Activated CD4-positive, alpha-beta T cell treated with anti-CD3 and anti-CD28 coated beads for 24 hours (primary cell): ENCODE results near the gene FCRL1.

Source experiments
- DNase-seq, 2 donors: peaks; one replicate each; pipeline ENCODE4 v3.0.0-alpha.2; 2020; ENCODE audit warnings: low read depth in 2 of 2

Gene FCRL1

DNA sequence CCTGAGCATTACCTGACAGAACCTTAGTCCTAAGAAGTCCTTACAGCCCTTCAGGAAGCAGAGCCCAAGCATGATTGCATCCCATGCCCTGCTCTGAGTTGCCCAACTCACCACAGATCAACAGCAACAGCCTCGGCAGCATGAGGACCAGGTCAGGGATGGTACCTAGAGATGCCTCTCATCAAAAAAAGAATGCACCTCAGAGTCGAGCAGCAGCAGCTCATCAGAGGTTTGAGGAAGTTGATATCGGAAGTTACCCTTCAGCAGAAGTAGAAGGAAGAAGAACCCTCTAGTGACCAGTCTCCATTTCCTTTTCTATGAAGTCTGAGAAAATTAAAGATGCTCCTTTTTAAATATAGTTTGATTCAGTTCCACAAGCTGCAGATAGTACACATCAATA, at the start of gene FCRL1:
FCRL1 (minus strand) TSS at position 225 of the 400 bp plus-strand sequence; CDS start at position 142, 83 bp downstream.
- DNase-seq = no peak

DNA sequence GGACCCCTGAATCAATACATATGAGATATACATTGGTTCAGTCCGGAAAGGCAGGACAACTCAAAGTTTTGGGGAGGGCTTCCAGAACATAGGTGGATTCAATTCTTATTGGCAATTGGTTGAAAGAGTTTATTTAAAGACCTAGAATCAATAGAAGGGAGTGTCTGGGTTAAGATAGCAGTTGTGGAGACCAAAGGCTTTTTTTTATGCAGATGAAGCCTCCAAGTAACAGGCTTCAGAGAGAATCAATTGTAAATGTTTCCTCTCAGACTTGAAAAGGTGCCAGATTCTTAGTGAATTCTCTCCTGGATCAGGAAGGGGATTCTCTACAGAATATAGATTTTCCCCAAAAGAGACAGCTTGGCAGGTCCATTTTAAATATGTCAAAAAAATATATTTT, 48.7 kb upstream of the FCRL1 start:
- no peak for DNase-seq

DNA sequence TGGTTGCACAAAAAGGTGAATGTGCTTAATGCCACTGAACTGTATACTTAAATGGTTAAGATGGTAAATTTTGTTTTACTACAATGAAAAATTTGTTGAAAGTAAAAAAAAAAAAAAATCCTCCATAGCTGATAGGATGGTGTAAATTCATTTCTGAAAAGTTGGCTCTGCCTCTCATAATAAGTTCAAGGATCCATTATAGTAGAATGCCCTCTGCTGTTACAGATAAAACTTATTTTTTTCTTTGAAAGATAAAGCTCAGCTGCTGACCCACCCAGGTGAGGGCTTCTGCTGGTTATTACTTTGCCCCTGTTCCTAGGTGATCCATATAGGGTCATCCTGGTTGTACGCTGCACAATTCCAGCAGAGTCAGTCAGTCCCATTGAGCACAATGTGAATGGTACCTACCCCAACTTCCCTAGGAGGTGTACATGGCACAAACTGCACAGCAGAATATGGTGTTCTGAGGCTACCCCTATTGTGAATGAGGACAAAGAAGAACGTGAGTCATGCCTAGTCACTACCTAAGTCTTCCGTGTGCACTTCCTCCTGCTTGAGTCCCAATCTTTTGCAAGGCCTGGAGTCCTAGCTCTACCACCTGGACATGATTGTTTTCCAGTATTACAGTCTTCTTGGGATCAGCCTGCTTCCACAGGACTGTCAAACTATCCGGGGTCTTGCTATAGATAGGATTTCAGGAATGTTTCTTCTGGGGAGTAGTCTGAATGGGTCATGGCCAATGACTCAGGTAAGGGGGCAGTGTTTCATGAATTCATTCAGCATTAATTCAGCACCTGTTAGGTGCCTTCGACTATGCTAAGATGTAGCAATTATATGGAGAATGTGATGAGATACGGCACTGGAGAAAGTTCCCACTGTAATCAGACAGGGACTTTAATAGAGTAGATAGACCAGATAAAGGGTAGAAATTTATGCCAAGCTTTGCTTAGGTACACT, 42.5 kb upstream of the FCRL1 start:
- DNase-seq = no peak

- no peak for DNase-seq
These were observed 36.6 kb upstream of the FCRL1 start for GRCh38 chr1:157856538-157856937.

DNA sequence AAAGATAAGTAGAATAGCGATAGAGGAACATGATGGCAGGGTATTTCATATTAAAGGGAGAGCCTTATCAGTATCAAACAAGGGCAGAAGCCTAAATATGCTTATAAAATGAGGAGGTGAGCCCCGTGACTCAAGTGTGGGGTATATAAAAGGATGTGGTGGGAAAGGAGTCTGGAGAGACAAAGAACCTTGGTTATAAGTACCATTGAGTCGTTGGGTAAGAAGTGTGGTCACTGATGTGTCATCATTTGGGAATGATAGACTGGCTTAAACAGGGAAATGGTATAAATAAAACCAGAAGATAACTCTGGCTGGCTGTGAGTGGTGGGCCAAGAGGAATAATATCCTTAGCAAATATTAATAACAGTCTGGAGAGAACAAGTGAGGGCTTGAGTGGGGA, 32.6 kb upstream of the FCRL1 start:
- no peak for DNase-seq

DNA sequence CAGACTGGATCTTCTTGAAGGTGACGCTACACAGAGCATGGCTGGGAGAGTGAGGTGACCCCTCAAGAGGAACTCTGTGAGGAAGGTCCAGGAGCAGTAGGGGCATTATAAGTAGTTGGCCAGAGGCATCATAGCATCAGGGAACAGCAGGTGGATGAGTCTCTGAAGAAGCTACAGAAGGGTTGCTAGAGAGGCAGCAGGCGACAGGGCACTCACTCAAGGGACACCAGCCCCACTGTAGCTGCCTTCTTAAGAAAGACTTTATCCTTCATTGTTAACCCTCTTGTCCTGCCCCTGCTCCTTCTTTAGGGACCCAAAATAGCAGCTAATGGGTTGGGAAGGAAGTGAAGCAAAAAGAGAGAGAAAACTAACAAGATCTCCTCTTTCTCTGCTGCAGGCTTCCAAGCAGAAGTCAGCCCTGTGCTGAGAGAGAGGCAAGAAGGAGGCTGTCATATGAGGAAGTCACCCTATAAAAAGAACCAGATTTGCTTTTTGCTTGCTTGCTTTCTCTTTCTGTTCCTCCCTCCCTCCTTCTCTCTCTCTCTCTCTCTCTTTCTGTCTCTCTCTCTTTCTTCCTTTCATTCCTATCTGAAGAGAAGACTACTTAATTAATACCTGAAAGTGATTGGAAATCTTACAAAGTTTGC, 29.4 kb upstream of the FCRL1 start:
- DNase-seq = no peak

GRCh38 chr1:157844089-157844830, 24.3 kb upstream of the FCRL1 start:
- no peak for DNase-seq

DNA sequence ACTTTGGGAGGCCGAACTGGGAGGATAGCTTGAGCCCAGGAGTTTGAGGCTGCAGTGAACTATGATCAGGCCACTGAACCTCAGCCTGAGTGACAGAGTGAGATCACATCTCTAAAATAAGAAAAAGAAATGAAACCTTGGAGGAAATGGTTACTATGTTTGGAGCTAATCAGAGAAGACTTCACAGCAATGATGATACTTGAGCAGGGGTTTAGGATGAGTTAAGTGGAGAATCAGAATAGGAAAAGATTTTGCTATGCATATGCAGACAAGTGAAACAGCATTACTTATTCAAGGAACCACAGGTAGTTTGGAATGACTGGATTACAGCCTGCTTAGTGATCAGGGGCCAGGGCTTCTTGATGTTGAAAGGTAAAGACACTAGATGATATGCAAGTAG, 23.0 kb upstream of the FCRL1 start:
- no peak for DNase-seq

DNA sequence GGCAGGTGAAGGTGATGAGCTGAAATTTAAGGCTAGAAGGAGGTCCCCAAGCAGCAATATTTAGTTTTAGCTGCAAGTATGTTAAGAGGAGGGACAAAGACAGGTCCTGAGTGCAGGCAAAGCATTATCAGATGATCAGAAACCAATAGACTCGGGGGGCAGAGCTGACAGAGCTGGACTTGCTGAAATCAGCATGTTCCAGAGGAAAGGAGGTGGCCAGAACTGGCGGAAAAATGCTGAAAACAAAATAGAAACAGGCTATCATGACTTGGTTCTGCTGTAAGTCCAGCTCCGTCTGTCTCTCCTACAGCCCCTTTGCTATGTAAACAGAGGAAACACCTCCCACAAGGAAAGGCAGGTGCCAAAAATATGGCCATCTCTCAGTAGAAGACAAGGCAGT, 21.8 kb upstream of the FCRL1 start, which contains the start of gene CD5L:
CD5L (minus strand) TSS at position 101 of the 400 bp plus-strand sequence. CDS start 107 bp downstream, outside the sequence.
- DNase-seq = no peak

DNA sequence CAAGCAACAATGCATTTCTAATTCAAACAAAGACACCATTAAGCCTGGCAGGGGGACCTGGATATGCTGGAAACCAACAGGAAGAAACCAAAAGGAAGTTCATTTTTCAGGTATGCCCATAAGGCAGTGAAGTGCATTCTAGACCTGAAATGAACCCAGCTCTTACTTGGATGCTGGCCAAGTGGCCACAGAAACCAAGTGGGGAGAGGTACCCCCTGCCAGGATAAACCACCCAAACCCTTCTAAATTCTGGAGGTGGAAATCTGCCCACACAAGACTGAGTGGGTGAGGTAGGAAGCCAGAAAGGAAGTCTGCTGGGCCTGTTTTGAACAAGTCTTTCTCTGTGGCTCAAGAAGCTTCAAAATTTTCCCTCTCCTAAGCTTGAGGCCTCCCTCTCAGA, 19.0 kb upstream of the FCRL1 start:
- DNase-seq = no peak

DNA sequence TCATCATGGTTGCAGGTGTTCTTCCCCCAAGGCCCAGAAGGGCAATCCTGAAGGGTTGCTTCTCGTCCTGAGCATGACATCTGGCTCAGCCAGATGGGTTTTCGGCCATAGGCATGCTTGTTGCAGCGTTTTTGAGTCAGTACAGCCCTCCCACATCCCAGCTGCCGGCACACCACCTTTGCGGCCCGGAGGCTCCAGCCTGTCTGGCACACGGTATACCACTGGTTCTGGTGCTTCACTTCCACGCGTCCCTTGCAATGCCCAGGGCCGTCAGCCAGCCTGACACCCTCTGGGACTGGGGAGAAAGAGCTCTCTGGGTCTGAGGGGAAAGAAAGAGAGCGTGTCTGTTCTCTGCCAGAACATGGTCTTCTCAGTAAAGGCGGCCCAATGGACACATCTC, 14.5 kb upstream of the FCRL1 start:
- no peak for DNase-seq

- DNase-seq = no peak
These were observed 13.2 kb upstream of the FCRL1 start for GRCh38 chr1:157833145-157833544.

- no peak for DNase-seq
These were observed 12.2 kb upstream of the FCRL1 start for GRCh38 chr1:157831968-157832626.

- no peak for DNase-seq
These were observed 11.0 kb upstream of the FCRL1 start for GRCh38 chr1:157830887-157831286.

- DNase-seq = no peak
These were observed 9.8 kb upstream of the FCRL1 start for GRCh38 chr1:157829711-157830110.

DNA sequence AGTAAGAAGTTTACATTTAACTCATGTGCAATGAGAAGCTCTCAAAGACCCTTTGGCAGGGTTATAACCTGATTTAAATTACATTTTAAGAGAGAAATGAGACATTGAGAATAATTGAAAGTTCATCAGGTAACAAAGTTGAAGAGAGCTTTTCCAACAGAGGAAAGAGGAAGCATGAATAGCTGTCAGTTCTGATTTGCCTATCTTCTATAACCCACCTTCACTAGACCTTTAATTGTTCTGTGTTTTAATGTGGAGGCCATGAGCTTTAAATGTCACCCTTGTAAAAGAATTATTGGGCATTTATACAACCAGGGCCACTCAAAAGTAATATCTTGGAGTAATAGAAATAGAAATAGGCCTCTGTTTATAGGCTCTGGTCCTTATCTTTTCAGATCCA, 9.3 kb upstream of the FCRL1 start:
- no peak for DNase-seq

DNA sequence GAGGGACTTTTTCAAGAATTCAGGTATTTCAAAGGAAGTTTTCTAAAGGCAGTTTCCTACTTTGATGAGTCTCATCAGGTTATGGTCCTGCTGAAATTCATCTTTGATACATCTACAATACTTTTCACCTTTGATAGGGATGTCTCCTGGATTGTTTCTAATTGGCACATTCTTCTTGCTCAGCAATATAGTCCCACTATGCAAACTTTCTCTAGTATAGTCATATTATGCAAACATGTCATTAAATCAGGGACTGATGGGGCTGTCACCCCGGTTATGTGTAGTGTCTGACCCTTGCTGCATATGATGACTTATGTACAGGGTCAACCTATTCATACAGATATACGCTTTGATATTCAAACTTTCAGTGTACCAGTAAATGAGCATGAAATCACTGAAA, 379 bp upstream of the FCRL1 start:
- no peak for DNase-seq

DNA sequence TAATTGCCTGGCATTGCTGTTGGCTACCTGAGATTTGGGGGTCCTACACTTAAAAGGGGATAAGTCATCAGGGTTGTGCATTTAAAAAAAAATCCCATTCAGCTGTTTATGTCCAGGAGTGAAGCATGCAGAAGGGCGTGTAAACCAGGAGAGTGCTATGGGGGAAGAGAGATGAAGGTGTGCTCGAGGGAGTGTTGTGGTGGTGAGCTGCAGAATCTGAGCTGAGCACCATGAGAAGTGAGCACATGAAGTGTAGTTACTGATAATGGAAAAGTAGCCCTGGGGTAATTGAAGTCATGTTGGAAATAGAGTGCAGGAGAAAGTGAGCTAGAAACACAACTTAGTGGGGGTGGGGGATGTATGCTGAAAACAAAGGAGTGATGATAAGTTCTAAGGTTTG, 705 bp downstream of the FCRL1 start:
- no peak for DNase-seq

DNA sequence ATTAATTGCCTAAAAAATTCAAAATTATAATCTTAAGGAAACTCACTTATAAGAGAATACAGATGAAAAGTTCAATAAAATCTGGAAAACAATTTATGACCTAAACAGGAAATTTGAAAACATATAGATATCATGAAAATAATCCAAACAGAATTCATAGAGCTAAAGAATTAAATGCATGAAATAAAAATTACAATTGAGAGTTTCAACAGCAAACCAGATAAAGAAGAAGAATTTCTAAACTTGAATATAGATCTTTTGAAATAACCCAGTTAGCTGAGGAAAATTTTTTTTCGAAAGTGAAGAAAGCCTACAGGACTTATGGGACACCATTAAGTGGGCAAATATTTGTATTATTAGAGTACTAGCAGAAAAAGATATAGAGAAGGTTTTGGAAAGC, 6.7 kb downstream of the FCRL1 start:
- DNase-seq = no peak

DNA sequence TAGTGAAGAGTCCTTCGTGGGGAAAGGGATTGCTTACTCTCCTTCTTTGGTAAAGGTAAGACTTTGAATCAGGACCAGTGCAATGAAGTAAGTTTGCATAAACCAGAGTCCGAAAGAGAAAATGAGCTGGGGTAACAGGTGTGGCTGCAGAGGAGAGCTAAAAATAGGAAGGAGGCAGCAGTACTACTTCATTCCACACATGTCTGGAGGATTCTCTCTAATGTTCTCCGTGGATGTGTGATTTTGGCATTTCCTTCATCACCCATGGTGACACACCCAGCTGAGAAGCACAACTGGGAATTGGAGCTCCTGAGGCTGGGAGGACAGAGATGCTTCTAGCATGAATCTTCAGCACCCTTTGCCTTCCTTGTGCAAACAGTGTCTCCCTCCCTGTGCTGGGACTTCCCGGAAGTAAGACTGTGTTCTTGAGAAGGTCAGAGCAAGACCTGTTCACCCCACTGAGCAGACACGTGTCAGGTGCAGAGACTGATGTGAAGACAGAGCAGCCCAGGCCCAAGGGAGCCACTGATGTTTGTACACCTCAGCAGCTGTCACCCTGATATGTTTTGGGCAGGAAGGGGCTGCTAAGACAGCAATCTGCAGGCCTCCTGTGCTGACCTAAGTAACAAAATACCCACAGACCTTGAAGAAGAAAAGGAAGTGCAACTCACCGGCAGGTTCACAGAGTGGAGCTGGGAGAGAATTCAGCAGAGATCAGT, 13.3 kb downstream of the FCRL1 start:
- DNase-seq = no peak

DNA sequence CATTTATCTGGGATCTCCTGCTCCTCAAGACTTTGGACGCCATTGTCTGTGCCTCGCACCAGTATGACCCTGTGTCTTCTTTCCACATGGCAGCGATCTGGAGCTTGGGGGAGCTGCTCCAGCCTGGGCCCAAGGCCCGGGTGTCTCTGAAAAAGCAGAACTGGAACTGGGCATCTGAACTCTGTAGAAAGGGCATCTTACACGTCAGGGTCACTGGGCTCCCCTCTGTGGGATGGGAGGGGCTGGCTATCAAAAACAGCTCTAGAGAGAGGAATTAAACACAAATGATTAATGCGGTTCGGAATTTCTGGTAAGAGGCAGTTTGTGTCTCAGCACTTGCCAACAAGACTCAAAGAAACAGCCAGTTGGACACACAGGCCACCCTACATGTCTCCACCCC, 16.1 kb downstream of the FCRL1 start:
- no peak for DNase-seq
